ENCODE data around the gene LRP1B.
"Not testable (repeated sequence)": the region's sequence is repeated elsewhere in the genome, so short reads cannot be mapped to it uniquely, and the experiment has no call there.

Gene LRP1B

GRCh38 chr2:142104134-142104758 lies 26.6 kb downstream of the LRP1B start:
- no peak for FAIRE-seq
- DNase-seq (ENCODE audit: low spot score): no peak

GRCh38 chr2:142100970-142101369 lies 29.8 kb downstream of the LRP1B start:
- DNase-seq (ENCODE audit: low spot score) (no peak), FAIRE-seq (peak; percentile 59)

- FAIRE-seq (no peak), DNase-seq (ENCODE audit: low spot score) (no peak)
Measured at GRCh38 chr2:142100139-142100873, 30.5 kb downstream of the LRP1B start.

GRCh38 chr2:142097711-142098110 lies 33.1 kb downstream of the LRP1B start:
- FAIRE-seq: no peak

GRCh38 chr2:142095647-142096046 lies 35.2 kb downstream of the LRP1B start:
- no peak for DNase-seq (ENCODE audit: low spot score)
- no peak for FAIRE-seq

More at GRCh38 chr2:142097711-142098110, 33.1 kb downstream of the LRP1B start:
- no peak for DNase-seq (ENCODE audit: low spot score)

- no peak for DNase-seq (ENCODE audit: low spot score)
- no peak for FAIRE-seq
Measured at GRCh38 chr2:142094233-142094632, 36.6 kb downstream of the LRP1B start.

- FAIRE-seq (no peak), DNase-seq (ENCODE audit: low spot score) (no peak)
Measured at GRCh38 chr2:142088058-142088568, 42.7 kb downstream of the LRP1B start.

- not testable (repeated sequence) for FAIRE-seq; DNase-seq (ENCODE audit: low spot score)
Measured at GRCh38 chr2:142087585-142087984, 43.2 kb downstream of the LRP1B start.

- peak; percentile 3 for DNase-seq (ENCODE audit: low spot score)
- FAIRE-seq: no peak
Measured at GRCh38 chr2:142082368-142082767, 48.4 kb downstream of the LRP1B start.

- FAIRE-seq: no peak
- no peak for DNase-seq (ENCODE audit: low spot score)
Measured at GRCh38 chr2:142076317-142076716, 54.5 kb downstream of the LRP1B start.

- FAIRE-seq (no peak), DNase-seq (ENCODE audit: low spot score) (no peak)
Measured at GRCh38 chr2:142075826-142076225, 55.0 kb downstream of the LRP1B start.

GRCh38 chr2:142069251-142069888 lies 61.4 kb downstream of the LRP1B start:
- DNase-seq (ENCODE audit: low spot score) (no peak), FAIRE-seq (no peak)

GRCh38 chr2:142065700-142066099 lies 65.1 kb downstream of the LRP1B start:
- FAIRE-seq (no peak), DNase-seq (ENCODE audit: low spot score) (no peak)

GRCh38 chr2:142065156-142065555 lies 65.7 kb downstream of the LRP1B start:
- DNase-seq (ENCODE audit: low spot score) (no peak), FAIRE-seq (no peak)

GRCh38 chr2:142061733-142062132 lies 69.1 kb downstream of the LRP1B start:
- FAIRE-seq (no peak), DNase-seq (ENCODE audit: low spot score) (no peak)

- DNase-seq (ENCODE audit: low spot score) (no peak), FAIRE-seq (no peak)
Measured at GRCh38 chr2:142058149-142058548, 72.7 kb downstream of the LRP1B start.

GRCh38 chr2:142056784-142057183 lies 74.0 kb downstream of the LRP1B start:
- FAIRE-seq: no peak

GRCh38 chr2:142052220-142052863 lies 78.5 kb downstream of the LRP1B start:
- DNase-seq (ENCODE audit: low spot score) (no peak), FAIRE-seq (no peak)

More at GRCh38 chr2:142056784-142057183, 74.0 kb downstream of the LRP1B start:
- DNase-seq (ENCODE audit: low spot score): no peak

- no peak for DNase-seq (ENCODE audit: low spot score)
- no peak for FAIRE-seq
Measured at GRCh38 chr2:142048581-142048980, 82.2 kb downstream of the LRP1B start.

GRCh38 chr2:142045641-142046040 lies 85.2 kb downstream of the LRP1B start:
- DNase-seq (ENCODE audit: low spot score) (no peak), FAIRE-seq (no peak)

- no peak for FAIRE-seq
- no peak for DNase-seq (ENCODE audit: low spot score)
Measured at GRCh38 chr2:142044197-142044596, 86.6 kb downstream of the LRP1B start.

Data from urothelium cell line (cell line).